ENCODE measurements around the gene AREL1.

Gene AREL1

GRCh38 chr14:74611650-74612349, 101.1 kb downstream of the AREL1 start, which contains the start of gene LTBP2:
Gene LTBP2, minus strand, starts transcription at chr14:74612237. Its CDS starts 293 bp downstream, at chr14:74611944.
- DNase-seq (ENCODE audit: low read depth) = no peak

Measured in HS-27A (cell line).